ENCODE measurements around the gene RGL1. TPM values are rescaled to one million over a fixed set of nuclear protein-coding genes. Genes with fewer than 3 reads are reported as not detected.

The RGL1 gene
- total RNA-seq, 1 donor from 2014 or later = 3.0 TPM

DNA sequence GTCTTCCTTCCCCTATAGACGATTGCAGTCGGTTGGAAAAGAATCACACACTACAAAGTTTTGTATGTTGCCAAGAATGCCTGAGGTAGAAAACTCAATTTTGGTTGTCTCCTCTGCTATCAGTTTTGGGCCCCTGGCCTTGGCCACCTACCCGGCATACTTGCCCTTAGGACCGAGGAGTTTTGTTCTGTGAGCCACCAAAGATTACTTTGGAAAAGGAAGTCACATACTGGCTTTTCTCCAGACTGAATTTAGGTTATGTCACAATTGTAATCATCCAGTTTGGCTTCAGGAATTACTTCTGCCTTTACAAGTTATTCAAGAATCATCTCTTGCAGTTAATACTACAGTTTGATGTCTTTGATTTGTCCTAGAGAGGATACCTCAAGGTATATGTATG lies 71.4 kb downstream of the RGL1 start:
- ATAC-seq (ENCODE audit: low read depth) (no peak), DNase-seq (no peak)
- POLR2A ChIA-PET = interaction anchor here (0.7 kb wide), 1 partner anchor 19 kb away, joined by 3 read pairs; no protein-coding TSS in a partner anchor
- Mint-ChIP-seq H3K27me3 (no peaks in the 10 kb centered on the region), H3K27ac (no peak overlapping the region), H3K9me3 (no peaks in the 10 kb centered on the region), H3K4me3 (no peak overlapping the region), H3K4me1 (no peaks in the 10 kb centered on the region), H3K36me3 (ENCODE audit: low read depth) (no peaks in the 10 kb centered on the region)
- TF ChIP-seq, protein P1, sequence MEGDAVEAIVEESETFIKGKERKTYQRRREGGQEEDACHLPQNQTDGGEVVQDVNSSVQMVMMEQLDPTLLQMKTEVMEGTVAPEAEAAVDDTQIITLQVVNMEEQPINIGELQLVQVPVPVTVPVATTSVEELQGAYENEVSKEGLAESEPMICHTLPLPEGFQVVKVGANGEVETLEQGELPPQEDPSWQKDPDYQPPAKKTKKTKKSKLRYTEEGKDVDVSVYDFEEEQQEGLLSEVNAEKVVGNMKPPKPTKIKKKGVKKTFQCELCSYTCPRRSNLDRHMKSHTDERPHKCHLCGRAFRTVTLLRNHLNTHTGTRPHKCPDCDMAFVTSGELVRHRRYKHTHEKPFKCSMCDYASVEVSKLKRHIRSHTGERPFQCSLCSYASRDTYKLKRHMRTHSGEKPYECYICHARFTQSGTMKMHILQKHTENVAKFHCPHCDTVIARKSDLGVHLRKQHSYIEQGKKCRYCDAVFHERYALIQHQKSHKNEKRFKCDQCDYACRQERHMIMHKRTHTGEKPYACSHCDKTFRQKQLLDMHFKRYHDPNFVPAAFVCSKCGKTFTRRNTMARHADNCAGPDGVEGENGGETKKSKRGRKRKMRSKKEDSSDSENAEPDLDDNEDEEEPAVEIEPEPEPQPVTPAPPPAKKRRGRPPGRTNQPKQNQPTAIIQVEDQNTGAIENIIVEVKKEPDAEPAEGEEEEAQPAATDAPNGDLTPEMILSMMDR (IDR thresholded peaks at IDR 0.05) = no peak
- CTCF ChIA-PET = no interaction called here
- intact Hi-C loops (cut with micrococcal nuclease) = no loop called here

DNA sequence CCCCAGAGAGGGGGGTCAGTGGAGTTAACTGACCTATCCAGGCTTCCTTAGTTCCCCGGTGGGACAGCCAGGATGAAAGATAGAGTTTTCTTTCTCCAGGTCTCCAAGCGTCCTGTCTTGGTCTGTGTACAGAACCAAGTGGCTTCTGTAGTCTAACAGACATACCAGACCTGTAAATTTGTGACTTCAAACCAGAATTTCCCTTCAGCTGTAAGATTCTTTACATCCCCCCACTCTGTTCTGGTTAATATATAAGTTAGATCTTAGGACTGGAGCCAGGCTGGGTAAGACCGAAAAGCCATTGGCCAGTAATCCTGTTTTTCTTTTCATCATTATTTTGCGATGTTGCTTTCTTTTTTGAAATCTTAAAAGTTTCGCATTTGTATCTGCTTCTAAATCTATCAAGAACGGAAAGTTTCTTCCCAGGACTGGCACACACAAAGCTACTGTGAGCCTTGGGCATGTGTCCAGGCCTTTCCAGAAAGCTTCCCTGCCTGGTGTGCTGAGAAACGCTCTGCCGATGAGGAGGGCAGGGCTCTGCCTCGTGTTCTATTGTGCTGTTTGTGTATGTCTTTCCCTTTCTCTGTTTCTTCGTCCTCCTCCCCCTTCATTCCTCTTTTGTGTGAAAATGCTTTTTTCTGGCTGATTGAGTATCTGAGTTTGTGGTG lies 72.3 kb downstream of the RGL1 start:
- intact Hi-C loops (cut with micrococcal nuclease) = no loop called here
- POLR2A ChIA-PET = no interaction called here
- H3K4me1 Mint-ChIP-seq = no peaks in the 10 kb centered on the region
- no peak for DNase-seq
- CTCF ChIA-PET = interaction anchor here (1.1 kb wide), 1 partner anchor 39 kb away, joined by 3 read pairs; no protein-coding TSS in a partner anchor
- no peak overlapping the region for H3K4me3 Mint-ChIP-seq
- no peaks in the 10 kb centered on the region for H3K9me3 Mint-ChIP-seq
- peaks cover 3% of the 10 kb centered on the region for H3K27me3 Mint-ChIP-seq
- H3K27ac Mint-ChIP-seq = no peak overlapping the region
- TF ChIP-seq, protein P1 (IDR thresholded peaks at IDR 0.05) = no peak
- H3K36me3 Mint-ChIP-seq (ENCODE audit: low read depth) = no peaks in the 10 kb centered on the region
- ATAC-seq (ENCODE audit: low read depth) = no peak

DNA sequence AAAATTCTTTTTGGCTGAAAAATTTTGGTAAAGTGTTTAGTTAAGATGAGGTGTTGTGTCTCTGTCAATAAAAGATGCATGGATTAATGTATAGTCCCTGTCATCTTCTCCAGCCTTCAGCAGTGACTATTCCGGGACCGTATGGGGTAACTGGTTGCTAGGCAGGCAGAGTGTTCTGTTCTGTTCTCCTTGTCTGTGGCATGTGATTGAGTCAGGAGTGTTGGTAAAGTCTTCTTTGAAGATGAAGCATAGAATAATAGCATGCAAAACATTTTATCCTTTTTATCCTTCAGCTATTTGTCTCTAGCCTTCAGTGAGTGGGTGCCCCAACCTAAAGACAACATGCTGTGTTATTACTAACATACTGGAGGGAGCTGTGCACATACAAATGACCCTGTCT lies 74.6 kb downstream of the RGL1 start:
- DNase-seq (no peak), ATAC-seq (ENCODE audit: low read depth) (no peak)
- ChIA-PET CTCF (no interaction called here), POLR2A (no interaction called here)
- H3K4me1 Mint-ChIP-seq = no peaks in the 10 kb centered on the region
- peaks cover 4% of the 10 kb centered on the region for H3K27me3 Mint-ChIP-seq
- H3K36me3 Mint-ChIP-seq (ENCODE audit: low read depth) = no peaks in the 10 kb centered on the region
- no peak overlapping the region for H3K27ac Mint-ChIP-seq
- H3K4me3 Mint-ChIP-seq = no peak overlapping the region
- TF ChIP-seq, protein P1 (IDR thresholded peaks at IDR 0.05) = no peak
- H3K9me3 Mint-ChIP-seq = no peaks in the 10 kb centered on the region
- intact Hi-C loops (cut with micrococcal nuclease) = no loop called here

DNA sequence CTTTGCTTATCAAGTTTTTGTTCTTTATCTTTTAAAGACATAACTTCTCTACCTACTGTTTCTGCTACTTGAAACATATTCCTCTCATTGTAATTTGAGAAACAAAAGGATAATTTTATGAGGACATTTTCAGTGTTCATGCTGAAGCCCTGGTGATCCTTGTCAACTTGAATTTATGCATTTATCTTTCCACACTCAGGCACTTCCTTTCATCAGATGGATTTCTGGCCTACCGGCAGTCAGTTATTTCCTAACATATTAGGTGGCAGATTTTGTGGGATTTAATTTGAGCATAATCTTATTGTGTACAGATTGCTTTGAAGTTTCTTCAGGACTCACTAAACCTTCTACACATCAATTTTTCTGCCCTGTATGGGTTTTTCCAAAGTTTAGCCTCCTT lies 75.0 kb downstream of the RGL1 start:
- ATAC-seq (ENCODE audit: low read depth) (no peak), DNase-seq (no peak)
- intact Hi-C loops (cut with micrococcal nuclease) = no loop called here
- TF ChIP-seq, protein P1 (IDR thresholded peaks at IDR 0.05) = no peak
- ChIA-PET CTCF (no interaction called here), POLR2A (no interaction called here)
- no peaks in the 10 kb centered on the region for H3K4me1 Mint-ChIP-seq
- no peak overlapping the region for H3K27ac Mint-ChIP-seq
- no peaks in the 10 kb centered on the region for H3K36me3 Mint-ChIP-seq (ENCODE audit: low read depth)
- H3K9me3 Mint-ChIP-seq = no peaks in the 10 kb centered on the region
- H3K27me3 Mint-ChIP-seq = peaks cover 4% of the 10 kb centered on the region
- no peak overlapping the region for H3K4me3 Mint-ChIP-seq

DNA sequence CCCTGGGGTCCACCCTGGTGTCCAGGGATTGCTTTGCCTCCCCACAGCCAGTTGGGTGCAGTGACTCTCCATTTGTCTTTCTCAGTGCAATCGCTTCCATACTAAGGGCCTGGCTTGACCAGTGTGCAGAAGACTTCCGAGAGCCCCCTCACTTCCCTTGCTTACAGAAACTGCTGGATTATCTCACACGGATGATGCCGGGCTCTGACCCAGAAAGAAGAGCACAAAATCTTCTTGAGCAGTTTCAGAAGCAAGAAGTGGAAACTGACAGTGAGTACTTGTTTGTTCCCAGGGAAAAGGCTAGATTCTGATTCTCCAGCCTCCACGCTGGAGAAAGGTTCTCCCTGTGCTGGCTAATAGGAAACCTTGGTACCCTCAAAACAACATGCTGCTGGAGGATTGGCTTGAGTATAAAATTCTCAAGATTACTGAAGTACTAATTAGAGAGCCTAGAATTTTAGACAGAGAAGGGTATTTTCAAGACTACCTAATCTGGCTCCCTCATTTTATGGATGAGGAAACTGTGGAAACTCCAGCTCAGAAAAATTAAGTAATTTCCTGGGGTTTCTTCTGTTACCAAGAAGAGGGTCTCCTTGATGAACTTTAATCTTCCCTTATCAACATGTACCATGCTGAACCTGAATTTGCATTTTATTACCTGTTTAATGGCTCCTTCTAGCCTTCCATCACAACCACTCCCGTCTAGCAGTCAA lies 75.8 kb downstream of the RGL1 start:
- DNase-seq (no peak), ATAC-seq (ENCODE audit: low read depth) (no peak)
- intact Hi-C loops (cut with micrococcal nuclease) = no loop called here
- Mint-ChIP-seq H3K27ac (no peak overlapping the region), H3K4me1 (no peaks in the 10 kb centered on the region), H3K9me3 (no peaks in the 10 kb centered on the region), H3K36me3 (ENCODE audit: low read depth) (no peaks in the 10 kb centered on the region), H3K27me3 (peaks cover 4% of the 10 kb centered on the region), H3K4me3 (no peak overlapping the region)
- TF ChIP-seq, protein P1 (IDR thresholded peaks at IDR 0.05) = no peak
- CTCF ChIA-PET = no interaction called here
- POLR2A ChIA-PET = no interaction called here
